ENCODE data around the gene NEK4. TPM values are rescaled to one million over a fixed set of nuclear protein-coding genes. Genes with fewer than 3 reads are reported as not detected.

Gene NEK4
- total RNA-seq, 1 donor from 2014 or later = 32.9 TPM

DNA sequence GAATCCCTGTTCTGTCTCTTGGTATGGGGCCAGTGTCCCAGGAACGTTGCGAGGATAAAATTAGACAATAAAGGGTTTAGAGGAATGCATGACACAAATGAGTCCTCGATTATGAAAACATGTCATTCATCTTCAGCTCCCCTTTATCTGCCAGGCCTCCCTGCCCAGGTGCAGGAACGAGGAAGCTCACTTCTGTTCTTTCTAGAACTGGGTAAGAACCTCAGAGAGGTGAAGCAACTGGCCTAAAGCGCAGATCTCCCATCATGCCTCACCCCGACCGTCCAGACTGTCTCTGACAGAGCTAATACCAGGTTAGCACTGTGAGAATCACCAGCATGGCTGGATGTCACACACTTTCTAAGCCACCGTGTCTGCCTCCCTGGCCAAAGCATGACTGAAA lies 5.1 kb upstream of the NEK4 start:
- no peaks in the 10 kb centered on the region for H3K36me3 Mint-ChIP-seq
- TF ChIP-seq, protein P1, sequence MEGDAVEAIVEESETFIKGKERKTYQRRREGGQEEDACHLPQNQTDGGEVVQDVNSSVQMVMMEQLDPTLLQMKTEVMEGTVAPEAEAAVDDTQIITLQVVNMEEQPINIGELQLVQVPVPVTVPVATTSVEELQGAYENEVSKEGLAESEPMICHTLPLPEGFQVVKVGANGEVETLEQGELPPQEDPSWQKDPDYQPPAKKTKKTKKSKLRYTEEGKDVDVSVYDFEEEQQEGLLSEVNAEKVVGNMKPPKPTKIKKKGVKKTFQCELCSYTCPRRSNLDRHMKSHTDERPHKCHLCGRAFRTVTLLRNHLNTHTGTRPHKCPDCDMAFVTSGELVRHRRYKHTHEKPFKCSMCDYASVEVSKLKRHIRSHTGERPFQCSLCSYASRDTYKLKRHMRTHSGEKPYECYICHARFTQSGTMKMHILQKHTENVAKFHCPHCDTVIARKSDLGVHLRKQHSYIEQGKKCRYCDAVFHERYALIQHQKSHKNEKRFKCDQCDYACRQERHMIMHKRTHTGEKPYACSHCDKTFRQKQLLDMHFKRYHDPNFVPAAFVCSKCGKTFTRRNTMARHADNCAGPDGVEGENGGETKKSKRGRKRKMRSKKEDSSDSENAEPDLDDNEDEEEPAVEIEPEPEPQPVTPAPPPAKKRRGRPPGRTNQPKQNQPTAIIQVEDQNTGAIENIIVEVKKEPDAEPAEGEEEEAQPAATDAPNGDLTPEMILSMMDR (IDR thresholded peaks at IDR 0.05; ENCODE audit: unreplicated experiment) = no peak
- peaks cover 3% of the 10 kb centered on the region for H3K4me1 Mint-ChIP-seq
- H3K9me3 Mint-ChIP-seq = no peaks in the 10 kb centered on the region
- H3K27me3 Mint-ChIP-seq (ENCODE audit: low read depth) = peaks cover 10% of the 10 kb centered on the region
- no peak for DNase-seq (ENCODE audit: low spot score in 2 of 2, unreplicated experiment in 2 of 2)
- H3K27ac Mint-ChIP-seq = no peak overlapping the region
- H3K4me3 Mint-ChIP-seq = no peak overlapping the region

DNA sequence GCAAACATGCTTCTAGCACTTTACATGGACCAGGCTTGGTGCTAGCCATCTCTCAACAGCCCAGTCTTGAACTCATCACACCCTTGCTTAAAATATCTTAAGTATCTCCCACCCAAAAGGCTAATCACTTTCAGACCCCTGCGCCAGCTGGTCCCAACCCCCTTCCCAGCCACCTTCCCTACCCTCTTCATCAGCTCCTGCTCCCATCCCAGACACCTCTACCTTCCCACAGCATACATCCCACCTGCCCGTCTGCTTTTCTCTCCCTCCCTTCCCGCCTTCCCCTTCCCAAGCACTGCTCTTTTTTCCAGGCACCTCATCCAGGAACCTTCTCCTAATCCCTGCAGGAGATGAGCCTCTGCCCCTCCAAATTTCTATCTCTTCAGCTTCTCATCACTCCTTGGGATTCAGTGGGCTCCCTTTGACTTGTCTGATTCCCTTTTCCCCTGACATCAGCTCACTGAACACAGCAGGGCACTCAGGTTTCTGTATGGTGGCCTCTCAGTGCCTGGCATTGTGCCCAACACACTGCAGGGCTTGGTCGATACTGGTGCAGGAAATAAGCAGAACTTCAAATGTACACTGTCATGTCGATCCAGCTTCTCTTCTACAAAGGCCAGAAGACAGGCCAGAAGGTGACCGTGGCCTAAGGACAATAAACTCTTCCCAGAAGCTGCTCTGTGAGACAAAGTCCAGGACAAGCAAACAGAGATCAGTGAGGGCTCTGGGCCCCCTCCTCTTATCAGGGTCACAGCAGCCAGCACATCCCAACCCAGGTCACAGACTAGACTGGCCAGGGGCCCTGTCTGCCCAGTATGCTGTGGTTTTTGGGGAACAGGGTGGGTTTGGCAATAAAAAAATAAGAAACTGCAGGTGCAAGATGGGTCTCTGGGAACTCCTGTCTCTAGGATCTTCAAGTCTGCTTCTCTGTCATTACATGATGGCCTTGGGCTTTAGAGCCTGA lies 4.4 kb upstream of the NEK4 start:
- Mint-ChIP-seq H3K36me3 (no peaks in the 10 kb centered on the region), H3K9me3 (no peaks in the 10 kb centered on the region), H3K27ac (no peak overlapping the region), H3K4me3 (no peak overlapping the region), H3K27me3 (ENCODE audit: low read depth) (peaks cover 10% of the 10 kb centered on the region), H3K4me1 (peaks cover 3% of the 10 kb centered on the region)
- TF ChIP-seq, protein P1 (IDR thresholded peaks at IDR 0.05; ENCODE audit: unreplicated experiment) = no peak
- DNase-seq (ENCODE audit: low spot score in 2 of 2, unreplicated experiment in 2 of 2) = no peak

DNA sequence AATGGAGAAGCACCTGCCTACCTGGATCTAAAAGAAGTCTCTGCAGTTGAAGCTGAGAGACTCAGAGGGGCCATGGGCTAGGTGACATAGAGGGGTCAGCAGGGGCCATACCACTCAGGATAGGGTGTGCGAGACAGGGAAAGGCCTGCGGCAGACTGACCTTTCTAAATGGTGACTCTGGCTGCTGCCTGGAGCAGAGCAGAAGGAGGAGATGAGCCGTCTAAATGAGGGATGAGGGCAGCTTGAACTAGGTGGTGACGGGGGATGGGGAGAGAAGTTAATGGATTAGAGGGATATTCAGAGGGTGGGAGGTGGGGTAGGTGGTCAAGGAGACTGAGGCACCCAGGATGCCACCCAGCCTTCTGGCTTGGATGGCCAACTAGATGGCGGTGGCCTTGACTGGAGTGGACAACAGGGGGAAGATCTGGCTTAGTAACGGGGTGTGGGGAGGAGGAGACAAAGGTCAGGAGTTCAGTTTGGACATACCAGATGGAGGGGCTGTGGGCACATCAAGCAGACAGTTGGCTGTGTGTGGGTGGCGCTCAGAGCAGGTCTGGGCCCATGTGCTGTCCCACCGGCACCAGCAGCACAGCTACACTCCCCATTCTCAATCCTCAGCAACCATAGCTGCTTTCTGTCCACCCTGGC lies 3.5 kb upstream of the NEK4 start:
- TF ChIP-seq, protein P1 (IDR thresholded peaks at IDR 0.05; ENCODE audit: unreplicated experiment) = no peak
- Mint-ChIP-seq H3K36me3 (no peaks in the 10 kb centered on the region), H3K27me3 (ENCODE audit: low read depth) (peaks cover 3% of the 10 kb centered on the region), H3K4me1 (peaks cover 12% of the 10 kb centered on the region), H3K4me3 (no peak overlapping the region), H3K9me3 (no peaks in the 10 kb centered on the region), H3K27ac (no peak overlapping the region)
- DNase-seq (ENCODE audit: low spot score in 2 of 2, unreplicated experiment in 2 of 2) = no peak

DNA sequence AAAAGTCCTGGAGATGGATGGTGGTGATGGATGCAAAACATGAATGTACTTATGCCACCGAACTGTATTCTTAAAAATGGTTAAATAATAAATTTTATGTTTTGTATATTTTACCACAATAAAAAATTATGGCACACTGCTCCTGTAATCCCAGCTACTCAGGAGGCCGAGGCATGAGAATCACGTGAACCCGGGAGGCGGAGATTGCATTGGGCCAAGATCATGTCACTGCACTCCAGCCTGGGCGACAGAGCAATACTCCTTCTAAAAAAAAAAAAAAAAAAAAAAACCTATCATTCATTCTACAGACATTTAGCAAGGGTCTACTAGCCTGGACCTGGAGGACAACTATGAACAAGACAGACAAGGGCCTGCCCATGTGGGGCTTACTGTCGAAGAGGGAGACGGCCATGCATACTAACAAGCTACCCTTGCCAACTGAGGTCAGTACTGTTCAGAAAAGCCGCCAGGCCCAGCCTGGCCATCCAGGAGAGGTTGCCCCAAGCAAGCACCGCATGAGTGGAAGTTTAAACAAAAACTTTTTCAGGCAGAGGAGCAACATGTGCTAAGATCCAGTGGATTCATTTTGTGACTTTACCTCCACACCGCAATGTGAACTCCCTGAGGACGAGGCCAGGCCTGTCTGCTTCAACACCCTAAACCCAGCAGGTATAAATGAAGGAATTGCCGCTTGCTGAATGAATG lies 2.8 kb upstream of the NEK4 start:
- Mint-ChIP-seq H3K27ac (no peak overlapping the region), H3K36me3 (no peaks in the 10 kb centered on the region), H3K4me3 (no peak overlapping the region), H3K27me3 (ENCODE audit: low read depth) (peaks cover 3% of the 10 kb centered on the region), H3K9me3 (no peaks in the 10 kb centered on the region), H3K4me1 (peaks cover 13% of the 10 kb centered on the region)
- TF ChIP-seq, protein P1 (IDR thresholded peaks at IDR 0.05; ENCODE audit: unreplicated experiment) = no peak
- DNase-seq (ENCODE audit: low spot score in 2 of 2, unreplicated experiment in 2 of 2) = no peak

DNA sequence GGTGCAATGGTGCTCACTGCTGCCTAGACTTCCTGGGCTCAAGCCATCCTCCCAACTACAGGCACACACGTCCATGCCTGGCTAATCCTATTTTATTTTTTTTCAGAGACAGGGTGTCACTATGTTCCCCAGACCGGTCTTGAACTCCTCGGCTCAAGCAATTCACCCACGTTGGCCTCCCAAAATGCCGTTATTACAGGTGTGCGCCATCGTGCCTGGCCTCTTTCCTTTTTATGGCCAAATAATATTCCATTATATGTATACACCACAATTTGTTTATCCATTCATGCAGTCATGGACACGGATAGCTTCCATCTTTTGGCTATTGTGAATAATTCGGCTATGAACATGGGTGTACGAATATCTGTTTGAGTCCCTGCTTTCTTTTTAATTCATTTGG lies 962 bp upstream of the NEK4 start:
- peak overlapping the region; percentile 94 for H3K4me3 Mint-ChIP-seq

More for the DNA sequence above, 962 bp upstream of the NEK4 start:
- Mint-ChIP-seq H3K27ac (peak overlapping the region; percentile 97), H3K9me3 (no peaks in the 10 kb centered on the region), H3K36me3 (peaks cover 7% of the 10 kb centered on the region), H3K4me1 (peaks cover 13% of the 10 kb centered on the region), H3K27me3 (ENCODE audit: low read depth) (no peaks in the 10 kb centered on the region)
- no peak for DNase-seq (ENCODE audit: low spot score in 2 of 2, unreplicated experiment in 2 of 2)
- TF ChIP-seq, protein P1 (IDR thresholded peaks at IDR 0.05; ENCODE audit: unreplicated experiment) = no peak

All from mesothelial cell of epicardium (in vitro differentiated cells).